ENCODE results near the gene TVP23A. TPM values are rescaled to one million over a fixed set of nuclear protein-coding genes. Genes with fewer than 3 reads are reported as not detected.
"Not testable (repeated sequence)": the region's sequence is repeated elsewhere in the genome, so short reads cannot be mapped to it uniquely, and the experiment has no call there.

TVP23A gene
- total RNA-seq, 4 donors from 2014 or later: not detected

DNA sequence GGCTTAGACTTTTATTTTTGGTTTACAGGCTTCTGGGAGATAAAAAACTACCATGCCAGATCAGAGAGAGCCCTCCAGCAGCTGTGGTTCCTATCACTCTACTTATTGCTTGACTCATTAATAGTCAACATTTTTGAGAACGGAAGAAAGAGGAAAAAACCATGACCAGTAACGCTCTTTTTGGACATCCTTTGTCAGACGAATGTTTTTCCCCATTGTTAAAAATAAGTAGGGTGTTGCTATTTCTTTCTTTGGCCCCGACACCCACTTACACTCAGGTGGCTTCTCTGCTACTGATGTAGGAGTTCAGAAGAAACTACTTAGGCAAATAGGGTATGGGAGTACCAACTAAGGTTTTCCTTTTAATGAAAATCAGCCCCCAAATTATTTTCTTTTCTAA, 27.5 kb downstream of the TVP23A start:
- in situ Hi-C loops (cut with MboI; ENCODE audit: low sequenced_read_pairs in 4 of 4) (no loop called here), intact Hi-C loops (cut with DNase I; ENCODE audit: low total_unique reads) (no loop called here)
- DNase-seq: no peak
- Histone ChIP-seq H3K27me3 (no peaks in the 10 kb centered on the region), H3K4me1 (no peaks in the 10 kb centered on the region), H3K36me3 (no peaks in the 10 kb centered on the region), H3K4me3 (no peak overlapping the region), H3K27ac (no peak overlapping the region), H3K9me3 (no peaks in the 10 kb centered on the region)
- no peak for TF ChIP-seq CTCF (IDR thresholded peaks at IDR 0.05 in 4 of 5, conservative IDR thresholded peaks at IDR 0.05 in 1 of 5)
- no peak for TF ChIP-seq POLR2A (IDR thresholded peaks at IDR 0.05)
- ATAC-seq: no peak

GRCh38 chr16:10788630-10789029, 30.0 kb downstream of the TVP23A start:
- intact Hi-C loops (cut with DNase I; ENCODE audit: low total_unique reads); H3K4me1 ChIP-seq; H3K9me3 ChIP-seq; H3K27ac ChIP-seq; ATAC-seq; H3K27me3 ChIP-seq; H3K4me3 ChIP-seq; H3K36me3 ChIP-seq; DNase-seq; in situ Hi-C loops (cut with MboI; ENCODE audit: low sequenced_read_pairs in 4 of 4): not testable (repeated sequence)

- no peak for TF ChIP-seq CTCF (IDR thresholded peaks at IDR 0.05 in 4 of 5, conservative IDR thresholded peaks at IDR 0.05 in 1 of 5)
- TF ChIP-seq POLR2A (IDR thresholded peaks at IDR 0.05): no peak
- H3K9me3 ChIP-seq: no peaks in the 10 kb centered on the region
- no peak overlapping the region for H3K4me3 ChIP-seq
- no peaks in the 10 kb centered on the region for H3K36me3 ChIP-seq
- intact Hi-C loops (cut with DNase I; ENCODE audit: low total_unique reads): no loop called here
- H3K27me3 ChIP-seq: no peaks in the 10 kb centered on the region
- no peak for ATAC-seq
- H3K4me1 ChIP-seq: no peaks in the 10 kb centered on the region
- in situ Hi-C loops (cut with MboI; ENCODE audit: low sequenced_read_pairs in 4 of 4): no loop called here
- no peak overlapping the region for H3K27ac ChIP-seq
- no peak for DNase-seq
These were observed 31.3 kb downstream of the TVP23A start for GRCh38 chr16:10787304-10787703.

GRCh38 chr16:10782628-10783027, 36.0 kb downstream of the TVP23A start:
- H3K27me3 ChIP-seq: no peaks in the 10 kb centered on the region
- in situ Hi-C loops (cut with MboI; ENCODE audit: low sequenced_read_pairs in 4 of 4) (no loop called here), intact Hi-C loops (cut with DNase I; ENCODE audit: low total_unique reads) (no loop called here)
- H3K4me1 ChIP-seq: no peaks in the 10 kb centered on the region
- TF ChIP-seq CTCF (IDR thresholded peaks at IDR 0.05 in 4 of 5, conservative IDR thresholded peaks at IDR 0.05 in 1 of 5) (no peak), POLR2A (IDR thresholded peaks at IDR 0.05) (no peak)
- DNase-seq (no peak), ATAC-seq (no peak)
- H3K4me3 ChIP-seq: no peak overlapping the region
- H3K9me3 ChIP-seq: no peaks in the 10 kb centered on the region
- no peaks in the 10 kb centered on the region for H3K36me3 ChIP-seq
- H3K27ac ChIP-seq: no peak overlapping the region

GRCh38 chr16:10780628-10781027, 38.0 kb downstream of the TVP23A start:
- in situ Hi-C loops (cut with MboI; ENCODE audit: low sequenced_read_pairs in 4 of 4): no loop called here
- no peaks in the 10 kb centered on the region for H3K4me1 ChIP-seq
- ATAC-seq (no peak), DNase-seq (no peak)
- intact Hi-C loops (cut with DNase I; ENCODE audit: low total_unique reads): no loop called here
- no peak for TF ChIP-seq POLR2A (IDR thresholded peaks at IDR 0.05)
- no peak for TF ChIP-seq CTCF (IDR thresholded peaks at IDR 0.05 in 4 of 5, conservative IDR thresholded peaks at IDR 0.05 in 1 of 5)
- H3K27ac ChIP-seq: no peak overlapping the region
- H3K9me3 ChIP-seq: no peaks in the 10 kb centered on the region
- H3K36me3 ChIP-seq: no peaks in the 10 kb centered on the region
- H3K4me3 ChIP-seq: no peak overlapping the region
- no peaks in the 10 kb centered on the region for H3K27me3 ChIP-seq

DNA sequence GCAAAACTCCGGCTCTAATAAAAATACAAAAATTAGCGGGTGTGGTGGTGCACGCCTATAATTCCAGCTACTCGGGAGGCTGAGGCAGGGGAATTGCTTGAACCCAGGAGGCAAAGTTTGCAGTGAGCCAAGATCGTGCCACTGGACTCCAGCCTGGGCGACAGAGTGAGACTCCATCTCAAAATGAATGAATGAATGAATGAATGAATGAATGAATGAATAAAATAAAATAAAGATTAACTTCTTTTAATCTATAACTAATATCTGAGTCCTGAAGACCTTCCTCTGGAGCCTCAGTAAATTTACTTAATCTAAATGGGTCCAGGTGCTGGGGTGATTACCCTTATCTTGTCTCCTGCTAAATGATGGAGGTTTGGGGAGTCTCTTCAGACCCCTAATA, 38.7 kb downstream of the TVP23A start:
- in situ Hi-C loops (cut with MboI; ENCODE audit: low sequenced_read_pairs in 4 of 4); H3K27me3 ChIP-seq; H3K36me3 ChIP-seq; H3K4me3 ChIP-seq; H3K9me3 ChIP-seq; intact Hi-C loops (cut with DNase I; ENCODE audit: low total_unique reads); DNase-seq; ATAC-seq; H3K4me1 ChIP-seq; H3K27ac ChIP-seq: not testable (repeated sequence)

Measured in gastrocnemius medialis (tissue), 4 donors.